Measurements from ENCODE around the gene TBCE.

TBCE gene

GRCh38 chr1:235336903-235337302 lies 30.3 kb upstream of the TBCE start:
- no peak for DNase-seq (ENCODE audit: low read depth)
- TF ChIP-seq, protein P1, sequence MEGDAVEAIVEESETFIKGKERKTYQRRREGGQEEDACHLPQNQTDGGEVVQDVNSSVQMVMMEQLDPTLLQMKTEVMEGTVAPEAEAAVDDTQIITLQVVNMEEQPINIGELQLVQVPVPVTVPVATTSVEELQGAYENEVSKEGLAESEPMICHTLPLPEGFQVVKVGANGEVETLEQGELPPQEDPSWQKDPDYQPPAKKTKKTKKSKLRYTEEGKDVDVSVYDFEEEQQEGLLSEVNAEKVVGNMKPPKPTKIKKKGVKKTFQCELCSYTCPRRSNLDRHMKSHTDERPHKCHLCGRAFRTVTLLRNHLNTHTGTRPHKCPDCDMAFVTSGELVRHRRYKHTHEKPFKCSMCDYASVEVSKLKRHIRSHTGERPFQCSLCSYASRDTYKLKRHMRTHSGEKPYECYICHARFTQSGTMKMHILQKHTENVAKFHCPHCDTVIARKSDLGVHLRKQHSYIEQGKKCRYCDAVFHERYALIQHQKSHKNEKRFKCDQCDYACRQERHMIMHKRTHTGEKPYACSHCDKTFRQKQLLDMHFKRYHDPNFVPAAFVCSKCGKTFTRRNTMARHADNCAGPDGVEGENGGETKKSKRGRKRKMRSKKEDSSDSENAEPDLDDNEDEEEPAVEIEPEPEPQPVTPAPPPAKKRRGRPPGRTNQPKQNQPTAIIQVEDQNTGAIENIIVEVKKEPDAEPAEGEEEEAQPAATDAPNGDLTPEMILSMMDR (IDR thresholded peaks at IDR 0.05; ENCODE audit: low read depth, low read length, missing control alignments) = no peak
- H3K4me3 ChIP-seq (ENCODE audit: low read depth, low read length) = no peak overlapping the region

- TF ChIP-seq, protein P1 (IDR thresholded peaks at IDR 0.05; ENCODE audit: low read depth, low read length, missing control alignments) = no peak
- H3K4me3 ChIP-seq (ENCODE audit: low read depth, low read length) = no peak overlapping the region
- no peak for DNase-seq (ENCODE audit: low read depth)
Observed at GRCh38 chr1:235339746-235340145, 27.5 kb upstream of the TBCE start.

DNA sequence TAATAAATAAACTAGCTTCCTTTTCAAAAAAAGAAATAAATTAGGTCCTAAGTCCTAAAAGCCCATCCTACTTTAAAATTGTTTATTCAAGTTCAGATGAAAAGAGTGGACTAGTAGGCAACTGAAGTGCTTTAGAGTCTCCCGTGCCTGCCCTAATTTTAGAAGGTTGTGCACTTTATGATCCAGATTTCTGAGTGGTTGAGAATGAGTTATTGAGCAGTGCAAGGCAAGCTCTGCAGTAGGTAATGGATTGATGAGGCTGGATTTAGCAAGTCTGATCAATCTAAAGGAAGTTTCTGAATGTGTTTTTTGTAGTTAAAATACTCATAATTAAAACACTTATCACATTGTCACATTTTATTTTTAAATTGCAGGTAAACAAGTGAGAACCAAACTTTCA lies 25.9 kb upstream of the TBCE start:
- DNase-seq (ENCODE audit: low read depth) = no peak
- no peak overlapping the region for H3K4me3 ChIP-seq (ENCODE audit: low read depth, low read length)
- TF ChIP-seq, protein P1 (IDR thresholded peaks at IDR 0.05; ENCODE audit: low read depth, low read length, missing control alignments) = no peak

DNA sequence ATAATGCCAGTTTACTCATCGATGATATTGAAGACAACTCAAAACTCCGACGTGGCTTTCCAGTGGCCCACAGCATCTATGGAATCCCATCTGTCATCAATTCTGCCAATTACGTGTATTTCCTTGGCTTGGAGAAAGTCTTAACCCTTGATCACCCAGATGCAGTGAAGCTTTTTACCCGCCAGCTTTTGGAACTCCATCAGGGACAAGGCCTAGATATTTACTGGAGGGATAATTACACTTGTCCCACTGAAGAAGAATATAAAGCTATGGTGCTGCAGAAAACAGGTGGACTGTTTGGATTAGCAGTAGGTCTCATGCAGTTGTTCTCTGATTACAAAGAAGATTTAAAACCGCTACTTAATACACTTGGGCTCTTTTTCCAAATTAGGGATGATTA lies 25.2 kb upstream of the TBCE start:
- DNase-seq (ENCODE audit: low read depth) = no peak
- TF ChIP-seq, protein P1 (IDR thresholded peaks at IDR 0.05; ENCODE audit: low read depth, low read length, missing control alignments) = no peak
- H3K4me3 ChIP-seq (ENCODE audit: low read depth, low read length) = no peak overlapping the region

DNA sequence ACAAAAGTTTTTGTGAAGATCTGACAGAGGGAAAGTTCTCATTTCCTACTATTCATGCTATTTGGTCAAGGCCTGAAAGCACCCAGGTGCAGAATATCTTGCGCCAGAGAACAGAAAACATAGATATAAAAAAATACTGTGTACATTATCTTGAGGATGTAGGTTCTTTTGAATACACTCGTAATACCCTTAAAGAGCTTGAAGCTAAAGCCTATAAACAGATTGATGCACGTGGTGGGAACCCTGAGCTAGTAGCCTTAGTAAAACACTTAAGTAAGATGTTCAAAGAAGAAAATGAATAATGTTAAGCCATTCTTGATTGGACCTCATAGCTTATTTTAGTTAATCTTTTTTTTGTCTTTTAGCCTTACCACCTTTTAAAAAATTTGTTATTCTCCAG lies 24.8 kb upstream of the TBCE start:
- TF ChIP-seq, protein P1 (IDR thresholded peaks at IDR 0.05; ENCODE audit: low read depth, low read length, missing control alignments) = no peak
- no peak overlapping the region for H3K4me3 ChIP-seq (ENCODE audit: low read depth, low read length)
- DNase-seq (ENCODE audit: low read depth) = no peak

GRCh38 chr1:235343726-235344125 lies 23.5 kb upstream of the TBCE start:
- no peak overlapping the region for H3K4me3 ChIP-seq (ENCODE audit: low read depth, low read length)
- no peak for DNase-seq (ENCODE audit: low read depth)
- TF ChIP-seq, protein P1 (IDR thresholded peaks at IDR 0.05; ENCODE audit: low read depth, low read length, missing control alignments) = no peak

GRCh38 chr1:235351441-235351840 lies 15.8 kb upstream of the TBCE start:
- DNase-seq (ENCODE audit: low read depth) = no peak
- no peak overlapping the region for H3K4me3 ChIP-seq (ENCODE audit: low read depth, low read length)
- TF ChIP-seq, protein P1 (IDR thresholded peaks at IDR 0.05; ENCODE audit: low read depth, low read length, missing control alignments) = no peak
